ENCODE results near the gene TMEM52.

TMEM52 gene

DNA sequence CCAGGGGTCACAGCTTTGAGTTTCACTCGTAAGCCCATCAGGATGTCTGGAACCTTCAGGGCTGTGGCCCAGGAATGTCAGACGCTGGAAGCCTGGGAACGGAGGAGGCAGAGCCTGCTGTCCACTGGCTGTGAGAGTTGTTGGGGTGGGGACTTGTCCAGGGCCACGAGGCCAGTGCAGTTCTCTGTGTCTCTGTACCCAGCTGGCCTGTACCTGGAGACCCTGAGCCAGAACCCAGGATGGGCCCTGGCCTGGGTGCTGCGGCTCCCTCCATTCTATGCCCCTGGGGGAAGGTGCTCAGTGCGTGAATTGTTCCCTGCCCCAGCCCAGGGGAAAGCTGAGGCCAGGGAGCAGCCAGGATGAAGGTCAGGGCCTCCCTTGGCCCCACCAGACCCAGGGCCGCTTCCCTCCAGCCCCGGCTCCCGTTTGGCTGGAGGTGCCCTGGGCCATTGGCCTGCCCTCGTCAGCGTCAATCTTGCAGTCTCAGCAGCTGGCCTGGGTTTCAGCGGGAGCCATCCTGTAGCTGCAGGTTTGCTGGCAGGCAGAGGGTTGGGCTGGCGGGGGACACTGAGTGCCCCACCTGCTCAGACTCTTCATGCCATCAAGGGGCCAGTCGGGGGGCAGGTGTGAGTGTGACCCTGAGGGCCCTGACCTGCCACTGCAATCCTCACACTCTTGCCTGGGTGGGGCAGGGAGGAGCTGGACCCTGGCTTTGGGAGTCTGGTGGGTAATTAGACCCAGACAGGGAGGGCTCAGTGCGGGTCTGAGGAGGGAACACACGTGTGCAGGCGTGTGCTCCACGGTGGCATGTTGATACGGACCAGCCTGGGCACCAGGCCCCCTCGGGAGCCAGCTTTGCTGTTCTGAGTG lies 4.7 kb downstream of the TMEM52 start:
- DNase-seq: no peak

- no peak for DNase-seq
These were observed 7.6 kb downstream of the TMEM52 start for GRCh38 chr1:1911350-1912041.

- DNase-seq: no peak
These were observed 8.3 kb downstream of the TMEM52 start for GRCh38 chr1:1910651-1911331.

DNA sequence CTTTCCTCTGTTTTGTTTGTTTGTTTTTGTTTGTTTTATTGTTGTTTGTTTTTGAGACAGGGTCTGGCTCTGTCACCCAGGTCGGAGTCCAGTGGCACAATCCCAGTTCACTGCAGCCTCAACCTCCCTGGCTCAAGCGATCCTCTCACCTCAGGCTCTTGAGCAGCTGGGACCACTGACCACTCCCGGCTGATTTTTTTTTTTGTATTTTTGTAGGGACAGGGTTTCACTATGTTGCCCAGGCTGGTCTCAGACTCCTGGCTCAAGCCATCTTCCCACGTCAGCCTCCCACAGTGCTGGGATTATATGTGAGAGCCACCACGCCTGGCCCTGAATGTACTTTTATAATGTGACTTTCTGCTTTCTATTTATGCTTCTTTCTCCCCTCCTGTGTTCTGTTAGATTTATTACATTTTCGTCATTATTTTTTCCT lies 9.0 kb downstream of the TMEM52 start:
- DNase-seq: no peak

GRCh38 chr1:1908506-1908791 lies 10.6 kb downstream of the TMEM52 start:
- no peak for DNase-seq

DNA sequence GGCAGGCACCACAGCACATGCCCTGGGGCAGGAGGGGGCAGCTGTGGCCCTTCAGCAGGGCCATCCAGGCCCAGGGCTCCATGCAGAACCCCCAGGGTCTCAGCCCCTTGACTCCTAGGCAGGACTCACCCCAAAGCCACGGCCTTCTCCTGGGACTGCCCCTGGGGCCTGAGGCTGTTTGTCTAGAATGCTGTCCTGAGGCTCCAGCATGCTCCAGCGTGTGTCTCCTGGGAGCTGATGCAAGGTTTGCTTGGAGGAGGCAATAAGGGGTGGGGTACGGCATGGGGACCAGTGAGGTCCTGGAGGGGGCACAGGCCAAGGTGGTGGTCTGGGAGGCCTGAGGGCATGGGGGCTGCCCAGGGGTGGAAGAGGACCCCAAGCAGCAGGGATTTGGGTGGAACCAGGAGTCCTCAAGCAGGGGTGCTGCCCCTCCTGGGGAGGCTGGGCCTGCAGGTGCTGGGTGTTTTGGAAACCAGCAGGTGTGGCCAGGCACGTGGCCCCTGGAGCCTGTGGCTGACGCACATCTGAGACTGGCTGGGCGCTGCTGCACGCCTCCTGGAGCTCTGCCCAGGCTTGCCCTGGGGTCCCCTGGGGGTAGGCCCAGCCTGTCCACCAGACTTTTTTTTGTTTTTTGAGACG lies 11.9 kb downstream of the TMEM52 start:
- no peak for DNase-seq

DNA sequence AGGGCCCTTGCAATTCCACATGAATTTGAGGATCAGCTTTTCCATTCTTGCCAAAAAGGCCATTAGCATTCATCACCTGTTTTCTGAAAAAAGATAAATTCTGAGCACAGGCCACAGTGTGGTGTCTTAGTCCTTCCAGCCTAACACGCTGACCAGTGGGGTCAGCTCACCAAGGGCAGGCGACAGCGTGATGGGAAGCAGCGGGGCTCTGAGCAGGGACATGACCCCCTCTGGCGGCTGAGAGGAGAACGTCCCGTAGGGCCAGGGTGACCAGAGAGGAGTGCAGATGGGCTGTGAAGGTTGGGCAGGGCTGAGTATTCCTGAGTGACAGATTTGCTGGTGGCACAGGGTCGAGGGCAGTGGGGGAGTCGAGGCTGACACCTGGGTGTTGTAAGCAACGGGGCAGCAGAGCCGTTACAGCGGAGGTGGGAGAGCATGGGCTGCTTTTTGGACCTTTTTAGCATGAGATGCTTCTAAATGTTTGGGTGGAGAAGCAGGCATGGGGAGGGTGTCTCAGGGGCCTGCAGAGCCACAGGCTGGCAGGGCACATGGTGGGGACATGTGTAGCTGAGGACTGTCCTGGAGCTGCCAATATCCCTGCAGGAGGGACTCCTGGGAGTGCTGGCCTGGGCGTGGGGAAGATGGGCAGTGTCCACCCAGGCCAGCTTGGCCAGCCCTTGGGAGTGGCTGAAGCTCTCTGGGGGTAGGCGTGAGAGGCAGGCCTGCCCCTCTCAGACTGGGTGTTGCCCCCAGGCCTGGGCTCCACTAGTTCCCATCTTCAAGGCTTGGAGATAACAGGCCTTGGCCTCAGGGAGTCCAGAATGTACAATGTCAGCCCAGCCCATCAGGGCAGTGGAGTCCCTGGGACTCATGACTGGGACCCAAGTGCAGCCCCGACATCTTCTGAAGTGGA lies 12.6 kb downstream of the TMEM52 start:
- DNase-seq: no peak

GRCh38 chr1:1903224-1903623 lies 15.9 kb downstream of the TMEM52 start:
- DNase-seq: no peak

DNA sequence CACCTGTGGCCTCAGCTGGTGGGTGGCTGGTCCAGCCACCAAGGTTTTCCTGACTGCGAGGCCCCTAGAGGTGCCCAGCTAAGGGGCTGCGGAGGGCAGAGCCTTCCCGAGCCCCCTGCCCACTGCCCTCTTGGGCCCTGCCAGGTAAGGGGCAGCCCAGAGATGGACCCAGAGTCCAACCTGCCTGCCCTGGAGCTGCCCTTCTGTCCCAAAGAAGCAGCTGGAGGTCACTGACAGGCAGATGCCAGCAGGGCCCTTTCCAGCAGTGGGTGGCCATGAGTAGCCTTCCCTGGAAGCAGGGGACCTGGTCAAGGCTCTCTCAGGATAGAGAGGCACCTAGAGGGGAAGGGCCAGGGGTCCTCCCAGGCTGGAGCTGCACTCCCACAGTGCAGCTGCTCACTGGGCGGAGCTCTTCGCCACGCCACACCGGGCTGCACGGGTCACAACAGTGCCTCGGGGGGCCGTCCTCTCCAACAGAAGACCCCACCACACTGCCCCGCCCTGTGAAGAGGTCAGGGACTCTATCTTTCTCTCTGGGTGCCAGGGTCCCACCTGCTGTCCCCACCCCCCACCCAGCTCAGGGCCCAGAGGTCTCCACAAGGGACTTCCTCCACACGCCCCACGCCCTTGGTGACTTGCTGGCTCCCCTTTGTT lies 17.3 kb downstream of the TMEM52 start:
- no peak for DNase-seq

GRCh38 chr1:1900883-1901640 lies 18.0 kb downstream of the TMEM52 start:
- DNase-seq: no peak

GRCh38 chr1:1899967-1900327 lies 19.1 kb downstream of the TMEM52 start:
- DNase-seq: no peak

DNA sequence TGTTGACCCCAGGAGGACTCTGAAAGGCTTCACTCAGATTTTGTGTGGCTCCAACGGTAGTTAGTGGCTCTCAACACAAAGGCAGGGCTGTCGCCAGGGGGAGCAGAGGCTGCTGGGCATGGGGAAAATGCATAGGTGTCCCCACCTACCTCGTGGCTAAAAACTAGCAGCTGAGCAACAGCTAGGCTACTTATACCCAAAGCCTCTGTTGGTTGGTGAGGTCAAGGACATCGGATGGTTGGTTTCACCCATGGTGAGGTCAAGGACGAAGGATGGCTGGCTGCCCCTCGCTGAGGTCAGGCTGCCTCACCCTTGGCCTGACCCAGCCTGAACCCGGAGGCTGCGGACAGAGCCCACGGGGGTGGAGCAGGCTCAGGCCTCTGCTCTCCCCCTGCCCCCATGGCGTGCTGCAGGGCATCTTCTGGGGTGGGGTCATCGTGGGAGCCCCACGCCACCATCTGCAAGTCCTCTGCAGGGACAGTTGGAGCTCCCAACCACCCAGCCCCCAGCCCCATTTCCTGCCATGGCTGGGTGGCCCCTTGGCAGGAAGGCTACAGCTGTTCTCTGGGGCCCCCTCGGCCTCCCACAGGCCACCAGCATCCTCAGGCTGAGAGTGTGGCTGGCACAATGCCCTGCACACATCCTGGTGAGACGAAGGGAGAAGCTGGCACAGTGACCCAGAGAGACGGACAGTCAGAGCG lies 19.7 kb downstream of the TMEM52 start:
- DNase-seq: no peak

DNA sequence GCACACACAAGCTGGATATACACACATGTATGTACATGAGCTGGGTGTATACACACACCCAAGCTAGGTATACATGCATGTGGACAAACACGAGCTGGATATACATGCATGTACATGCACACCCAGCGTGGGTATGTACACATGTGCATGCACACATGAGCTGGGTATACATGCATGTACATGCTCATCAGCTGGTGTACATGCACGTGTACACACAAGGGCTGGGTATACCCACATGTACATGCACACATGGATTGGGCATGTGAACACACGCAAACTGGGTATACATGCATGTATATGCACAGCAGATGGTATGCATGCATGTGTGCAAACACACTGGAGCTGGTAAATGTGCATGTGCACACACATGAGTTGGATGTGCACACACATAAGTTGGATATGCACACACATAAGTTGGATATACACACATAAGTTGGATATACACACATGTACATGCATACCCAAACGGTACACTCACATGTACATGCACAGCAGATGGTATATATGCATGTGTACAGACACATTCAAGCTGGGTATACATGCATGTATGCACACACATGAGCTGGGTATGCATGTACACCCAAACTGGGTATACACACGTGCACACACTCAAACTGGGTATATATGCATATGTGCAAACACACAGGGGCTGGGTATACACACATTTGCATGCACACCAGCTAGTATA lies 20.7 kb downstream of the TMEM52 start:
- DNase-seq: no peak

DNA sequence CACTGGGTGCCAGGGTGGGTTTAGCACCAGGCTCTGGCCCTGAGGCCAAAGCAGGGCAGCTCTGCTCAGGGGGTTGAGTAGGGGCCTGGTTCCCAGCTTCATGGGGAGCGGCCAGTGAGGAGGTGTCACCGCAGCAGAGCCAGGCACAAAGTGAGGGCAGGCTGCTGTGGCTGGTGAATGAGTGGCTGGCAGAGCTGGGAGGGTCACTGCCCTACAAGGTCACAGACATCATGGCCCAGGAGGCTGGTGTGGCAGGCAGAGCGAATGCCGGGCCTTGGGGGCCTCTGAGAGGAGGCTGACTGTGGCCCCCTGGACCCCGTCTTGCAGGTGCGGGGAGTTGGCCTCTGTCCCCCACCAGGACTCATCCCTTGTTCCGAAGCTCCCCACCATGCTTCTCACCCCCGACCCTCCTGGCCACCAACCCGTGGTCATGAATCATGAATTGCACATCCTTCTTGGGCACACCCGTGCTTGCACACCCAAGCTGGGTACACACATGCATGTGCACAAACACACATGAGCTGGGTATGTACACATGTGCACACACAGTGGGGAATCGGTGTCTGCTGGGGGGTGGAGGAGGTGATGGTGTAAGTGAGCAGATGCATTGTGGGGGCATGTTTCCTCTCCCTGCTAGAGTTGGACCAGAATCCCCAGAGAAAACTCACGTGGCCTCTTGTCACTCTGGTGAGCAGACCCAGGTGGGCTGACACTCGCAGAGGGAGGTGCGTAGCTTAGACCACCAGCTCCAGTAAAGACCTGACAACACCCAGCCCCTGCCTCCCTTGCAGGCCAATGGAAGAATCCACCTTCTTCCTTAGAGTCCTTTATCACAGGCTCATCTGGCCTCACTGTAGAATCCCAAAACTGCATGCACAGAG lies 23.4 kb downstream of the TMEM52 start:
- no peak for DNase-seq

- no peak for DNase-seq
These were observed 24.0 kb downstream of the TMEM52 start for GRCh38 chr1:1895060-1895418.

- no peak for DNase-seq
These were observed 24.6 kb downstream of the TMEM52 start for GRCh38 chr1:1894354-1895059.

DNA sequence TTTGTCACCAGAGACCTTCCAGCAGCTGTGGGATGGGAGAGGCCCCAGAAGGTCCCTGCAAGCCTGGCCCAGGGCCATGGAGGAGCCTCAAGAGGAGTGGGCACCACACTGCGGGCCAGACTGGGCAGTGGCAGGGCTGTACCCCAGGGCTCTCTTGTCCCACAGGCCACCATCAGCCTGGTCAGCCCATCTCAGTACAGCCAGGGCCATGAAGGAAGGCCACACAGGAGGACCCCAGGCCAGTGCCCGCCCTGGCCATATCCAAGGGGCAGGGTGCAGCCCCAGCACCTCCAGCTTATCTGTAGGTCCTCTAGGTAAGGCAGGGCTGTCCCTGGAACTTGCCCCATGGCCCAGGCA lies 25.1 kb downstream of the TMEM52 start:
- DNase-seq: no peak

DNA sequence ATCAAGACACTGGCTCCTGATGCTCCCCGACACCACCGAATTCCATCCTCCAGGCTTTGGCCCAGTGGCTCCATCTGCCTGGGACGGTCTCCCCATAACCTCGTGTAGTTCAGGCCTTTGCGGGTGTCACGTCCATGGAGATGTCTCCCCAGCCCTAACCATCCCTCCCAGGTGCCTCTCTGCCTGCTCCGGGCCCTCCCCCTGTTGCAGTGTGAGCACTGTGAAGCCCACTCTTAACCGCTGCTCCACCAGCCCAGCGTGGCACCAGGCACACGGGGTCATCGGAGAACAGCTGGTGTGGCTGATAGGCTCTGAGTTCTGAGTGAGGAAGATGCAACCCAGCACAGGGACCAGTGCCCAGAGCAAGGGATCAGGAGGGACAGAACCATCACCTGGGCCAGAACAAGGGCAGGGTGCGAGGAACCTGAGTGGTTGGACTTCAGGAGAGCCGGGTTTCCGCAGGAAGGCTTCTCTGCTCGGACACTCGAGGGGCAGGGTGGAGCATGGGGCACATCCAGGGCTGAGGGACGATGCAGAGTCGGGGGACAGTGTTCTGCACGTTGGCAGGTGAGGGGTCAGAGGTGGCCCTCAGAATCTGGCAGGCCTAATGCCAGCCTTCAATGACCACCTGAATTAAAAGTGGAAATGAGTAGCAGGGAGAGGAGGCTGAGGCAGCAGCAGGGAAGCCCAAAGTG lies 25.6 kb downstream of the TMEM52 start:
- no peak for DNase-seq

Measured in NCI-H1092 (cell line).